Right atrium auricular region (tissue), 2 donors: ENCODE data around the gene ZSCAN31. TPM values are rescaled to one million over a fixed set of nuclear protein-coding genes. Genes with fewer than 3 reads are reported as not detected.

Experiments
- DNase-seq: peaks from one replicate; pipeline ENCODE4 v3.0.0-alpha.2; 2019; ENCODE audit warnings: low spot score
- H3K27ac ChIP-seq, 2 donors: fragments of 200-600 bp; sonication (generic); 1 replicate in 1 of 2; 2 replicates in 1 of 2; pipeline ENCODE4 v1.5.1; 2016 to 2019
- H3K27me3 ChIP-seq, 2 donors: fragments of 200-600 bp; sonication (generic); one replicate each; pipeline versions ENCODE4 v1.5.1 to v1.6.0; 2017 to 2019
- H3K36me3 ChIP-seq: fragments of 200-600 bp; sonication (generic); one replicate; pipeline ENCODE4 v1.5.1; 2016
- H3K4me1 ChIP-seq, 2 donors: fragments of 200-600 bp; sonication (generic); one replicate each; pipeline versions ENCODE4 v1.5.1 to v1.6.0; 2017 to 2019
- H3K4me3 ChIP-seq, 2 donors: fragments of 200-600 bp; sonication (generic); 1 replicate in 1 of 2; 2 replicates in 1 of 2; pipeline ENCODE4 v1.5.1; 2017 to 2019; ENCODE audit warnings: mild to moderate bottlenecking in 1 of 2, moderate library complexity in 1 of 2
- H3K9me3 ChIP-seq, 2 donors: fragments of 200-600 bp; sonication (generic); one replicate each; pipeline ENCODE4 v1.5.1; 2019
- CTCF ChIP-seq, 2 donors: fragments of 200-600 bp; sonication (generic); IDR thresholded peaks; one replicate each; pipeline ENCODE4 v1.5.1; 2019; ENCODE audit warnings: antibody characterized with exemption in 2 of 2
- total RNA-seq, 2 donors: library from RNA; depleted of rRNA; stranded (reverse); fragments of >200 nt; gene quantifications; one replicate each; pipeline ENCODE4 v1.1.0, GENCODE V29; 2016

The ZSCAN31 gene
- total RNA-seq, 2 donors from 2014 or later, result 9.9 to 14.5 TPM

GRCh38 chr6:28303570-28303969, 32.4 kb downstream of the ZSCAN31 start:
- H3K27me3 ChIP-seq, result no peaks in the 10 kb centered on the region
- H3K36me3 ChIP-seq, result no peaks in the 10 kb centered on the region
- H3K9me3 ChIP-seq, result no peaks in the 10 kb centered on the region
- TF ChIP-seq CTCF (IDR thresholded peaks at IDR 0.05), result no peak
- no peaks in the 10 kb centered on the region for H3K4me1 ChIP-seq
- H3K4me3 ChIP-seq, result no peak overlapping the region
- DNase-seq, result no peak
- H3K27ac ChIP-seq, result no peak overlapping the region

- Histone ChIP-seq H3K36me3 (peaks cover 10% of the 10 kb centered on the region), H3K9me3 (no peaks in the 10 kb centered on the region), H3K27me3 (no peaks in the 10 kb centered on the region), H3K4me1 (no peaks in the 10 kb centered on the region), H3K4me3 (no peak overlapping the region), H3K27ac (no peak overlapping the region)
- no peak for DNase-seq
- TF ChIP-seq CTCF (IDR thresholded peaks at IDR 0.05), result no peak
Observed at GRCh38 chr6:28296520-28297060, 39.4 kb downstream of the ZSCAN31 start.

GRCh38 chr6:28295326-28295725, 40.6 kb downstream of the ZSCAN31 start:
- no peak for TF ChIP-seq CTCF (IDR thresholded peaks at IDR 0.05)
- Histone ChIP-seq H3K4me1 (no peaks in the 10 kb centered on the region), H3K27me3 (no peaks in the 10 kb centered on the region), H3K4me3 (no peak overlapping the region), H3K36me3 (peaks cover 10% of the 10 kb centered on the region), H3K9me3 (no peaks in the 10 kb centered on the region), H3K27ac (no peak overlapping the region)
- DNase-seq, result no peak

- Histone ChIP-seq H3K27ac (no peak overlapping the region), H3K36me3 (peaks cover 30% of the 10 kb centered on the region), H3K27me3 (no peaks in the 10 kb centered on the region), H3K4me1 (no peaks in the 10 kb centered on the region), H3K9me3 (no peaks in the 10 kb centered on the region), H3K4me3 (no peak overlapping the region)
- TF ChIP-seq CTCF (IDR thresholded peaks at IDR 0.05), result no peak
- no peak for DNase-seq
Observed at GRCh38 chr6:28291573-28291972, 44.4 kb downstream of the ZSCAN31 start.

GRCh38 chr6:28282926-28283325, 53.0 kb downstream of the ZSCAN31 start:
- Histone ChIP-seq H3K4me1 (peaks cover 0 to 5% of the 10 kb centered on the region in 2 donors), H3K36me3 (peaks cover 21% of the 10 kb centered on the region), H3K9me3 (peaks cover 0 to 7% of the 10 kb centered on the region in 2 donors), H3K4me3 (no peak overlapping the region), H3K27ac (no peak overlapping the region), H3K27me3 (no peaks in the 10 kb centered on the region)
- no peak for DNase-seq
- no peak for TF ChIP-seq CTCF (IDR thresholded peaks at IDR 0.05)
